MCF 10A (cell line): ENCODE measurements around the gene CCDC152. TPM values are rescaled to one million over a fixed set of nuclear protein-coding genes. Genes with fewer than 3 reads are reported as not detected.
"Not testable (repeated sequence)": the region's sequence is repeated elsewhere in the genome, so short reads cannot be mapped to it uniquely, and the experiment has no call there.

Experiments used
- BruUV-seq: library from RNA; stranded (reverse); fragments of 400-500 nt; replicated peaks from 2 replicates; lab custom pipeline; 2021; lab: Mats Ljungman, UMichigan
- CTCF ChIA-PET: fragments of 300-600 bp; sonication (Branson Sonifier 250); formaldehyde crosslinking; extraction: SDS; loops from one replicate; lab custom pipeline; 2021; ENCODE audit warnings: antibody characterized with exemption, inconsistent platforms; lab: Yijun Ruan, JAX
- POLR2A ChIA-PET: fragments of 300-600, 350-650 bp; sonication (Branson Sonifier 250); formaldehyde crosslinking; extraction: SDS; loops from one replicate; lab custom pipeline; 2020; ENCODE audit warnings: antibody characterized with exemption, inconsistent platforms; lab: Yijun Ruan, JAX
- DNase-seq: peaks from one replicate; pipeline ENCODE4 v3.0.0-alpha.2; 2018; ENCODE audit not compliant: unreplicated experiment
- H3K27ac Mint-ChIP-seq: one replicate; pipeline ENCODE4 v1.8.0; 2022; ENCODE audit warnings: mild to moderate bottlenecking, low read depth, mixed read lengths; ENCODE audit not compliant: unreplicated experiment
- H3K27me3 Mint-ChIP-seq: one replicate; pipeline ENCODE4 v1.8.0; 2022; ENCODE audit warnings: mixed read lengths; ENCODE audit not compliant: insufficient read depth, unreplicated experiment
- H3K36me3 Mint-ChIP-seq: one replicate; pipeline ENCODE4 v1.8.0; 2022; ENCODE audit warnings: mild to moderate bottlenecking, moderate library complexity, mixed read lengths; ENCODE audit not compliant: insufficient read depth, unreplicated experiment
- H3K4me1 Mint-ChIP-seq: one replicate; pipeline ENCODE4 v1.8.0; 2022; ENCODE audit warnings: mixed read lengths; ENCODE audit not compliant: insufficient read depth, unreplicated experiment
- H3K4me3 Mint-ChIP-seq: one replicate; pipeline ENCODE4 v1.8.0; 2022; ENCODE audit warnings: mild to moderate bottlenecking, moderate library complexity, mixed read lengths; ENCODE audit not compliant: unreplicated experiment
- H3K9me3 Mint-ChIP-seq: one replicate; pipeline ENCODE4 v1.8.0; 2022; ENCODE audit warnings: mixed read lengths; ENCODE audit not compliant: unreplicated experiment
- CTCF ChIP-seq: fragments of 200-600 bp; IDR thresholded peaks from one replicate; pipeline ENCODE4 v1.8.0; 2022; ENCODE audit warnings: antibody characterized with exemption, mild to moderate bottlenecking; ENCODE audit not compliant: unreplicated experiment
- intact Hi-C: fragments of 100-400 bp; cut with micrococcal nuclease; formaldehyde crosslinking; loops from 2 replicates; pipeline ENCODE4 v1.14.1; 2022
- total RNA-seq: library from RNA; stranded (reverse); gene quantifications from 2 replicates; pipeline ENCODE4 v1.2.3, GENCODE V29; 2022

CCDC152 gene
- total RNA-seq, 1 experiment from 2014 or later: not detected

GRCh38 chr5:42812620-42813019, 56.0 kb downstream of the CCDC152 start:
- BruUV-seq: no TSS peak
- Mint-ChIP-seq H3K4me1 (peaks cover 18% of the 10 kb centered on the region), H3K4me3 (no peak overlapping the region), H3K9me3 (no peaks in the 10 kb centered on the region), H3K27me3 (no peaks in the 10 kb centered on the region), H3K27ac (peak overlapping the region; percentile 86), H3K36me3 (peaks cover 9% of the 10 kb centered on the region)
- TF ChIP-seq CTCF: no peak
- POLR2A ChIA-PET: interaction anchor here (0.7 to 5.5 kb wide), 15 partner anchors 9 to 609 kb away, joined by 3 to 61 read pairs (median 7); no protein-coding TSS in a partner anchor
- CTCF ChIA-PET: interaction anchor here (1.2 kb wide), 1 partner anchor 77 kb away, joined by 4 read pairs; no protein-coding TSS in a partner anchor
- no peak for DNase-seq
- intact Hi-C loops: no loop called here

- peaks cover 5% of the 10 kb centered on the region for H3K36me3 Mint-ChIP-seq
- no peaks in the 10 kb centered on the region for H3K27me3 Mint-ChIP-seq
- no peak for DNase-seq
- H3K9me3 Mint-ChIP-seq: no peaks in the 10 kb centered on the region
- no peak for TF ChIP-seq CTCF
- CTCF ChIA-PET: interaction anchor here (1.2 kb wide), 1 partner anchor 76 kb away, joined by 4 read pairs; no protein-coding TSS in a partner anchor
- POLR2A ChIA-PET: interaction anchor here (5.5 kb wide), 1 partner anchor 26 kb away, joined by 61 read pairs; no protein-coding TSS in a partner anchor
- peaks cover 18% of the 10 kb centered on the region for H3K4me1 Mint-ChIP-seq
- H3K4me3 Mint-ChIP-seq: no peak overlapping the region
- intact Hi-C loops: no loop called here
- H3K27ac Mint-ChIP-seq: no peak overlapping the region
- no TSS peak for BruUV-seq
These were observed 56.9 kb downstream of the CCDC152 start for GRCh38 chr5:42813533-42813932.

GRCh38 chr5:42816546-42816945, 59.9 kb downstream of the CCDC152 start:
- H3K27me3 Mint-ChIP-seq, DNase-seq, BruUV-seq, H3K9me3 Mint-ChIP-seq, H3K4me3 Mint-ChIP-seq, POLR2A ChIA-PET, H3K4me1 Mint-ChIP-seq, H3K36me3 Mint-ChIP-seq, H3K27ac Mint-ChIP-seq, intact Hi-C loops: not testable (repeated sequence)
- CTCF ChIA-PET: interaction anchor here (0.6 to 0.7 kb wide), 2 partner anchors 961 to 1087 kb away, joined by 3 to 4 read pairs; no protein-coding TSS in a partner anchor

- intact Hi-C loops: no loop called here
- TF ChIP-seq CTCF: no peak
- Mint-ChIP-seq H3K4me3 (no peak overlapping the region), H3K9me3 (no peaks in the 10 kb centered on the region), H3K27ac (no peak overlapping the region), H3K36me3 (no peaks in the 10 kb centered on the region), H3K4me1 (no peaks in the 10 kb centered on the region), H3K27me3 (no peaks in the 10 kb centered on the region)
- DNase-seq: no peak
- POLR2A ChIA-PET: interaction anchor here (0.5 to 0.6 kb wide), 2 partner anchors 223 to 327 kb away, joined by 3 read pairs; no protein-coding TSS in a partner anchor
- CTCF ChIA-PET: interaction anchor here (0.6 to 1.4 kb wide), 5 partner anchors 8 to 300 kb away, joined by 3 to 4 read pairs (median 3); partner anchors contain the start of gene SELENOP
- BruUV-seq: no TSS peak
These were observed 63.1 kb downstream of the CCDC152 start for GRCh38 chr5:42819745-42820144.
